Panc1 (cell line): Measurements from ENCODE around the gene ERICH4. TPM values are rescaled to one million over a fixed set of nuclear protein-coding genes. Genes with fewer than 3 reads are reported as not detected.

Source experiments
- ATAC-seq: fragments of 200-7000 bp; cut with Tn5 transposase; 2 replicates; pipeline ENCODE4 v1.9.1; 2020; ENCODE audit warnings: mild to moderate bottlenecking, moderate library complexity
- BruUV-seq: library from RNA; stranded (reverse); fragments of 400-500 nt; replicated peaks from 2 replicates; lab custom pipeline; 2021; lab: Mats Ljungman, UMichigan
- CTCF ChIA-PET: fragments of 300-600 bp; sonication (Branson Sonifier 250); formaldehyde crosslinking; loops from one replicate; lab custom pipeline; 2022; ENCODE audit warnings: antibody characterized with exemption; lab: Charles Lee
- POLR2A ChIA-PET: fragments of 300-600 bp; sonication (Branson Sonifier 250); formaldehyde crosslinking; loops from one replicate; lab custom pipeline; 2022; ENCODE audit warnings: antibody characterized with exemption; lab: Charles Lee
- DNase-seq: peaks from one replicate; pipeline ENCODE4 v3.0.0-alpha.2; 2010; ENCODE audit warnings: low read depth, low spot score
- H3K27ac ChIP-seq: 2 replicates; pipeline ENCODE4 v1.5.1; 2011; ENCODE audit warnings: mild to moderate bottlenecking, low read length, inconsistent platforms
- H3K27me3 ChIP-seq: fragments of 200-500 bp; sonication (Bioruptor generic); 2 replicates; pipeline ENCODE4 v1.6.0; 2014; ENCODE audit warnings: low read length, inconsistent platforms; ENCODE audit not compliant: control insufficient read depth, insufficient read depth
- H3K36me3 ChIP-seq: fragments of 200-500 bp; sonication (Bioruptor generic); 2 replicates; pipeline ENCODE4 v1.5.1; 2014; ENCODE audit warnings: inconsistent platforms, mild to moderate bottlenecking, low read length, moderate library complexity; ENCODE audit not compliant: control insufficient read depth, insufficient read depth
- H3K4me1 ChIP-seq: 2 replicates; pipeline ENCODE4 v1.5.1; 2011; ENCODE audit warnings: inconsistent platforms, mild to moderate bottlenecking, low read length, moderate library complexity; ENCODE audit not compliant: control insufficient read depth, insufficient read depth
- H3K4me3 ChIP-seq, 2 experiments: 2 replicates each; pipeline ENCODE4 v1.5.1; 2011 to 2012; ENCODE audit warnings: low read depth in 2 of 2, low read length in 2 of 2, mild to moderate bottlenecking in 2 of 2, inconsistent platforms in 1 of 2, moderate library complexity in 1 of 2
- H3K9me3 ChIP-seq: fragments of 200-500 bp; sonication (Bioruptor generic); 2 replicates; pipeline ENCODE4 v1.5.1; 2014; ENCODE audit warnings: low read depth, mild to moderate bottlenecking, inconsistent platforms, low read length, moderate library complexity; ENCODE audit not compliant: control insufficient read depth, insufficient read depth
- POLR2AphosphoS5 ChIP-seq: IDR thresholded peaks from 2 replicates; pipeline ENCODE4 v1.6.1; 2012; ENCODE audit warnings: mild to moderate bottlenecking, low read depth, low read length, moderate library complexity
- SIN3A ChIP-seq: IDR thresholded peaks from 2 replicates; pipeline ENCODE4 v1.6.1; 2012; ENCODE audit warnings: low read depth, mild to moderate bottlenecking, low read length, moderate library complexity, borderline replicate concordance; ENCODE audit not compliant: insufficient read depth
- TCF7L2 ChIP-seq: IDR thresholded peaks from 2 replicates; pipeline ENCODE4 v1.6.1; 2011; ENCODE audit warnings: mild to moderate bottlenecking, low read depth, low read length, inconsistent platforms
- in situ Hi-C: cut with HindIII; loops from 2 replicates; pipeline ENCODE4 v1.10.0; 2016; ENCODE audit warnings: low sequenced_read_pairs, low pct_unique_long_range_greater_than_20kb
- intact Hi-C: fragments of 100-400 bp; cut with micrococcal nuclease; formaldehyde crosslinking; loops from one replicate; pipeline ENCODE4 v1.10.0; 2022; ENCODE audit not compliant: unreplicated experiment
- total RNA-seq: library from RNA; stranded (reverse); gene quantifications from one replicate; pipeline ENCODE4 v1.2.1, GENCODE V29; 2021; ENCODE audit not compliant: unreplicated experiment
- TF ChIP-seq, protein P1 (sequence below): fragments of 450-650 bp; IDR thresholded peaks from 2 replicates; pipeline ENCODE4 v1.5.1; 2017; ENCODE audit warnings: mild to moderate bottlenecking
- TF ChIP-seq, protein P2 (sequence below), 2 experiments: IDR thresholded peaks; 2 replicates each; pipeline ENCODE4 v1.6.1; 2011 to 2012; ENCODE audit warnings: low read depth in 2 of 2, control low read depth in 1 of 2, low read length in 1 of 2, mild to moderate bottlenecking in 1 of 2, moderate library complexity in 1 of 2; ENCODE audit not compliant: insufficient read depth in 1 of 2

The ERICH4 gene
- total RNA-seq, 1 experiment from 2014 or later, result not detected

DNA sequence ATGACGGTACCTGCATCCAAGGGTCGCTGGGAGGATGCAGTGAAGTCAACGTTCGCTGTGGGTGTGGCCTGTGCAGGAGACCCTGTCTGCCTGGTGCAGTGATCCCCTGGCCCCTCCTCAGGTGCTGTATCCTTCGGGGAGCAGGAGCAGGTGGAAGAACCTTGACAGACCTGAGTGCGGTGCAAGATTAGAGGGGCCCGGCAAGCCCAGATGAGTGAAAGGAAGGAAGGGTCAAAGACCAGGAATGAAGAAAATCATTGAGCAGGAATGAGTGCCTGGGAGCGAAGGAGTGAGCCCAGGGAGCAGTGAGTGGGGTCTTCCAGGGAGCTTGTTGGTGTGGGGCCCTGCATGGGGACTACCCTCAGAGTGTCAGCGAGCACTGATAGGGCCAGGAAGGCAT is 28.5 kb upstream of the ERICH4 start:
- in situ Hi-C loops (no loop called here), intact Hi-C loops (no loop called here)

GRCh38 chr19:41415154-41415571 is 27.8 kb upstream of the ERICH4 start:
- DNase-seq, result no peak
- Histone ChIP-seq H3K36me3 (no peaks in the 10 kb centered on the region), H3K4me1 (no peaks in the 10 kb centered on the region), H3K27me3 (no peaks in the 10 kb centered on the region), H3K4me3 (no peak overlapping the region), H3K27ac (no peak overlapping the region), H3K9me3 (no peaks in the 10 kb centered on the region)
- in situ Hi-C loops (no loop called here), intact Hi-C loops (no loop called here)
- ChIA-PET POLR2A (no interaction called here), CTCF (no interaction called here)
- TF ChIP-seq, protein P1, sequence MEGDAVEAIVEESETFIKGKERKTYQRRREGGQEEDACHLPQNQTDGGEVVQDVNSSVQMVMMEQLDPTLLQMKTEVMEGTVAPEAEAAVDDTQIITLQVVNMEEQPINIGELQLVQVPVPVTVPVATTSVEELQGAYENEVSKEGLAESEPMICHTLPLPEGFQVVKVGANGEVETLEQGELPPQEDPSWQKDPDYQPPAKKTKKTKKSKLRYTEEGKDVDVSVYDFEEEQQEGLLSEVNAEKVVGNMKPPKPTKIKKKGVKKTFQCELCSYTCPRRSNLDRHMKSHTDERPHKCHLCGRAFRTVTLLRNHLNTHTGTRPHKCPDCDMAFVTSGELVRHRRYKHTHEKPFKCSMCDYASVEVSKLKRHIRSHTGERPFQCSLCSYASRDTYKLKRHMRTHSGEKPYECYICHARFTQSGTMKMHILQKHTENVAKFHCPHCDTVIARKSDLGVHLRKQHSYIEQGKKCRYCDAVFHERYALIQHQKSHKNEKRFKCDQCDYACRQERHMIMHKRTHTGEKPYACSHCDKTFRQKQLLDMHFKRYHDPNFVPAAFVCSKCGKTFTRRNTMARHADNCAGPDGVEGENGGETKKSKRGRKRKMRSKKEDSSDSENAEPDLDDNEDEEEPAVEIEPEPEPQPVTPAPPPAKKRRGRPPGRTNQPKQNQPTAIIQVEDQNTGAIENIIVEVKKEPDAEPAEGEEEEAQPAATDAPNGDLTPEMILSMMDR, result no peak
- TF ChIP-seq, protein P2, sequence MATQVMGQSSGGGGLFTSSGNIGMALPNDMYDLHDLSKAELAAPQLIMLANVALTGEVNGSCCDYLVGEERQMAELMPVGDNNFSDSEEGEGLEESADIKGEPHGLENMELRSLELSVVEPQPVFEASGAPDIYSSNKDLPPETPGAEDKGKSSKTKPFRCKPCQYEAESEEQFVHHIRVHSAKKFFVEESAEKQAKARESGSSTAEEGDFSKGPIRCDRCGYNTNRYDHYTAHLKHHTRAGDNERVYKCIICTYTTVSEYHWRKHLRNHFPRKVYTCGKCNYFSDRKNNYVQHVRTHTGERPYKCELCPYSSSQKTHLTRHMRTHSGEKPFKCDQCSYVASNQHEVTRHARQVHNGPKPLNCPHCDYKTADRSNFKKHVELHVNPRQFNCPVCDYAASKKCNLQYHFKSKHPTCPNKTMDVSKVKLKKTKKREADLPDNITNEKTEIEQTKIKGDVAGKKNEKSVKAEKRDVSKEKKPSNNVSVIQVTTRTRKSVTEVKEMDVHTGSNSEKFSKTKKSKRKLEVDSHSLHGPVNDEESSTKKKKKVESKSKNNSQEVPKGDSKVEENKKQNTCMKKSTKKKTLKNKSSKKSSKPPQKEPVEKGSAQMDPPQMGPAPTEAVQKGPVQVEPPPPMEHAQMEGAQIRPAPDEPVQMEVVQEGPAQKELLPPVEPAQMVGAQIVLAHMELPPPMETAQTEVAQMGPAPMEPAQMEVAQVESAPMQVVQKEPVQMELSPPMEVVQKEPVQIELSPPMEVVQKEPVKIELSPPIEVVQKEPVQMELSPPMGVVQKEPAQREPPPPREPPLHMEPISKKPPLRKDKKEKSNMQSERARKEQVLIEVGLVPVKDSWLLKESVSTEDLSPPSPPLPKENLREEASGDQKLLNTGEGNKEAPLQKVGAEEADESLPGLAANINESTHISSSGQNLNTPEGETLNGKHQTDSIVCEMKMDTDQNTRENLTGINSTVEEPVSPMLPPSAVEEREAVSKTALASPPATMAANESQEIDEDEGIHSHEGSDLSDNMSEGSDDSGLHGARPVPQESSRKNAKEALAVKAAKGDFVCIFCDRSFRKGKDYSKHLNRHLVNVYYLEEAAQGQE (IDR thresholded peaks at IDR 0.05; ENCODE audit: insufficient read depth in 1 of 2, low read depth in 2 of 2, low read length in 1 of 2), result no peak
- TF ChIP-seq TCF7L2 (no peak), SIN3A (no peak), POLR2AphosphoS5 (no peak)
- BruUV-seq, result no TSS peak
- ATAC-seq, result no peak

More for the DNA sequence above, 28.5 kb upstream of the ERICH4 start:
- no peak for ATAC-seq
- Histone ChIP-seq H3K36me3 (no peaks in the 10 kb centered on the region), H3K4me3 (no peak overlapping the region), H3K4me1 (no peaks in the 10 kb centered on the region), H3K27ac (no peak overlapping the region), H3K9me3 (no peaks in the 10 kb centered on the region), H3K27me3 (no peaks in the 10 kb centered on the region)
- no TSS peak for BruUV-seq
- ChIA-PET POLR2A (no interaction called here), CTCF (no interaction called here)
- TF ChIP-seq POLR2AphosphoS5 (no peak), SIN3A (no peak), TCF7L2 (no peak)
- TF ChIP-seq, protein P1, result no peak
- TF ChIP-seq, protein P2 (IDR thresholded peaks at IDR 0.05; ENCODE audit: insufficient read depth in 1 of 2, low read depth in 2 of 2, low read length in 1 of 2), result no peak
- DNase-seq, result no peak
